Activated CD8-positive, alpha-beta memory T cell treated with anti-CD3 and anti-CD28 coated beads, Interleukin-2, amount 50 U/mL, for 48 hours (primary cell): ENCODE measurements around the gene CFAP57.

Experiments used
- DNase-seq: peaks from one replicate; pipeline ENCODE4 v3.0.0-alpha.2; 2020

The CFAP57 gene

GRCh38 chr1:43256675-43257570 is 84.8 kb downstream of the CFAP57 start:
- peak; percentile 29 for DNase-seq

- no peak for DNase-seq
Observed at GRCh38 chr1:43258370-43258769, 86.2 kb downstream of the CFAP57 start.

GRCh38 chr1:43265431-43265830 is 93.3 kb downstream of the CFAP57 start:
- DNase-seq: no peak

GRCh38 chr1:43266881-43267280 is 94.8 kb downstream of the CFAP57 start:
- no peak for DNase-seq

GRCh38 chr1:43267291-43267805 is 95.2 kb downstream of the CFAP57 start:
- peak; percentile 18 for DNase-seq

GRCh38 chr1:43267818-43268425 is 95.8 kb downstream of the CFAP57 start:
- peak; percentile 23 for DNase-seq

- peak; percentile 32 for DNase-seq
Observed at GRCh38 chr1:43269627-43270375, 97.7 kb downstream of the CFAP57 start, which contains the start of gene TMEM125. Gene TMEM125 (plus strand): TSS chr1:43269983. CDS start chr1:43272723, 2,740 bp downstream.

GRCh38 chr1:43270421-43271095 is 98.4 kb downstream of the CFAP57 start:
- peak; percentile 49 for DNase-seq

- peak; percentile 50 for DNase-seq
Observed at GRCh38 chr1:43271186-43272118, 99.3 kb downstream of the CFAP57 start.

GRCh38 chr1:43272161-43272560 is 100.0 kb downstream of the CFAP57 start:
- DNase-seq: no peak

GRCh38 chr1:43272576-43273571 is 100.7 kb downstream of the CFAP57 start:
- no peak for DNase-seq

GRCh38 chr1:43273708-43274107 is 101.6 kb downstream of the CFAP57 start:
- DNase-seq: no peak

GRCh38 chr1:43274125-43274803 is 102.1 kb downstream of the CFAP57 start:
- DNase-seq: peak; percentile 61

GRCh38 chr1:43274804-43275180 is 102.7 kb downstream of the CFAP57 start:
- DNase-seq: no peak

- DNase-seq: no peak
Observed at GRCh38 chr1:43275826-43276620, 103.9 kb downstream of the CFAP57 start.

- no peak for DNase-seq
Observed at GRCh38 chr1:43276673-43277072, 104.5 kb downstream of the CFAP57 start.

GRCh38 chr1:43277116-43277876 is 105.2 kb downstream of the CFAP57 start:
- no peak for DNase-seq

- no peak for DNase-seq
Observed at GRCh38 chr1:43279161-43279560, 107.0 kb downstream of the CFAP57 start.
